GM19452 (cell line): Measurements from ENCODE around the gene DDAH1.
"Not testable (repeated sequence)": the region's sequence is repeated elsewhere in the genome, so short reads cannot be mapped to it uniquely, and the experiment has no call there.

Experiments used
- ATAC-seq: cut with Tn5 transposase; IDR thresholded peaks from one replicate; pipeline ENCODE4 v1.9.1; 2021; ENCODE audit not compliant: unreplicated experiment

DDAH1 gene

GRCh38 chr1:85361606-85362296 lies 103.2 kb downstream of the DDAH1 start:
- no peak for ATAC-seq

DNA sequence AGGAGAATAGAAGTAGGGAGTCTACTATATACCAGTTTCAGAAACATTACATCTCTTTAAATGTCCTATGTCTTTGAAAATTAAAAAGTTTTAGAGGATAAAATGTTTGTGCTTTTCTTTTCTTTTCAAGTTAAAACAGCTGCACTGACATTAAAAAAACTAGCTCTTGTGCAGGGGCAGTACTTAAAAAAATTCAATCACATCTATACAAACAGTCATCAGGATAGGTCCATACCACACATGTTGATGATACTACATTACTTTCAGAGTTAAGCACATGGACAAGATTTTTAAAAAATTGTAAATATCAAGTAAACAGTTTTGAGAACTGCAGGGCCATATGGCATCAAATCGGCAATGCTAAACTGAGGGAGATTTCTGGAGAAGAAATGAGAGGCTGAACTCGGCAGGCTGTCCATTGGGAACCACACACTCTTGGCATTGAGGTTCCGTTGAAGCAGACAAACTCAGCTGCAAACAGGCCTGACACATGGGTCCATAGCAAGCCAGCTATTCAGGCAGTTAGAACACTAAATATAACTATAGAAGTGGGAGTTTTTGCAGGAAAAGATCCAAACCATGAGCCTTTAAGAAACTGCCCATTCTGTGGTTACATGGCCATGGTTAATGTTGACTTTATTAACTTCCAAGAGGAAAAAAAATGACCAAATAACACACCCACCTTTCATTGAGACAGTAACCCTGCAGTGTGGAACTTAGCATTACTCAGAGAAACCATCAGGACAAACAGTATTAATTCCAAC lies 104.0 kb downstream of the DDAH1 start:
- no peak for ATAC-seq

- ATAC-seq = no peak
These were observed 104.9 kb downstream of the DDAH1 start for GRCh38 chr1:85359874-85360721.

GRCh38 chr1:85358702-85359438 lies 106.1 kb downstream of the DDAH1 start:
- no peak for ATAC-seq

DNA sequence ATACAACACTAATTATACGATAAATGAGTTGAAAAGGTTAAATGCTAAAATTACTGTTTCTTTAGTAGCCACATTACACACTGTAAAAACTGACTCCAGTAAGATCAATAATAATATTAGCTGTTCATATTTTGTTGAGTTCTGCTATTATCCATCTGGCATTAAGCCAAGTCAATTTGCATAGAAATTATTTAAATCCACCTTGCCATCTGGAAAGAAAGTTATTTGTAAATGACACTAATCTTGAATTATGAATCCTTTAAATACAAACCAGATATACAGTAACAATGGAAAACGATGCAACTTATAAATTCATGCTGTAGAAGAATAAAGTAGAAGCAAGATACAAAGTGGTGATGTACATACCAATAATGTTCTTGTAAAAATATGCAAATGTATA lies 107.1 kb downstream of the DDAH1 start:
- no peak for ATAC-seq

GRCh38 chr1:85356130-85356529 lies 108.8 kb downstream of the DDAH1 start:
- ATAC-seq = no peak

GRCh38 chr1:85352055-85352454 lies 112.9 kb downstream of the DDAH1 start:
- ATAC-seq = no peak

DNA sequence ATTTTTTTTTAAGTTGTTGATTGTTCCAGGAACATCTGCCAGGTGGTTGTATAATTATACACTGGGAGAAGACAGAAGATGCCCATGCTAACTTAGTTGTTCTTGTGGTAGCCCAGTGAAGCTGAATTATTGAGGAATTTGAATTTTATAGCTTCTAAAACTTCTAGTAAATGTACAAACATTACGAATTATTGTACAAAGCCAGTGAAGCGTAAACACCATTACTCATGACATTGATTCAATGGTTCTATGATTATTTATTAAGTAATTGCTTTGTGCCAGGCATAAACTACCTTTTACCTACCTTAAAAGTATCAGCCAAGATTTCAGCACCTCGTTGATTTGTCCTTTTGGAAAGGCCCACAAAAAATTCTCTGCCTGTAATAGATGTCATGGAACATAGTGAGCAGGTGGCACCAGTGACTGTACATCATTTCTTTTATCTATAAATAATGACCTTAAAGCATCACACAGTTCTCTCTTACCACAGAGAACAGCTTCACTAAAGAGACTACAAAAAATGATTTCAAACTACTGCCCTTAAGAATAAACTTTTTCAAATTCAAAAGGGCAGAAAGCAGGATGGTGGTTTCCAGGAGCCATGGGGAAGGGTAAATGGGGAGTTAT lies 113.6 kb downstream of the DDAH1 start:
- ATAC-seq = no peak

GRCh38 chr1:85349224-85349623 lies 115.7 kb downstream of the DDAH1 start:
- no peak for ATAC-seq

- no peak for ATAC-seq
These were observed 117.1 kb downstream of the DDAH1 start for GRCh38 chr1:85347908-85348307.

- ATAC-seq = not testable (repeated sequence)
These were observed 117.7 kb downstream of the DDAH1 start for GRCh38 chr1:85347275-85347674.

DNA sequence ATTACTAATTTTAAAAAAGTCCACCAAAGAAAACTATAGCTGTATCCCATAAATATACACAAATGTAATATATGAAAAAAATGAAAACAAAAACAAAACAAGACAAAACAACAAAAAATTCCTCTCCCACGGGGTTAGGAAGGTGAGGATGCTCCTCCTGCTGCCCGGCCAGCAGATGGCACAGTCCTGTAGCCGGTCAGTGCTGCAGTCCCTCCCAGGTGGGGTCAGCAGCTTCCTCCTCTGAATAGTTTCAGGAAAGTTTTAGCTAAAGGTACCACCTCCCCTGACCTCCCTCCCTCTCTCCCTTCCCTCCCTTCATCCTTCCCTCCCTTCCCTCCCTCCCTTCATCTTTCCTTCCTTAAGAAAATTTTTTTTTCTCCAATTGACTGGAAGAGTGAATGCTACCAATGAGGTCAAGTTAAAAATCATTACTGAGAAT lies 120.7 kb downstream of the DDAH1 start:
- ATAC-seq = no peak

DNA sequence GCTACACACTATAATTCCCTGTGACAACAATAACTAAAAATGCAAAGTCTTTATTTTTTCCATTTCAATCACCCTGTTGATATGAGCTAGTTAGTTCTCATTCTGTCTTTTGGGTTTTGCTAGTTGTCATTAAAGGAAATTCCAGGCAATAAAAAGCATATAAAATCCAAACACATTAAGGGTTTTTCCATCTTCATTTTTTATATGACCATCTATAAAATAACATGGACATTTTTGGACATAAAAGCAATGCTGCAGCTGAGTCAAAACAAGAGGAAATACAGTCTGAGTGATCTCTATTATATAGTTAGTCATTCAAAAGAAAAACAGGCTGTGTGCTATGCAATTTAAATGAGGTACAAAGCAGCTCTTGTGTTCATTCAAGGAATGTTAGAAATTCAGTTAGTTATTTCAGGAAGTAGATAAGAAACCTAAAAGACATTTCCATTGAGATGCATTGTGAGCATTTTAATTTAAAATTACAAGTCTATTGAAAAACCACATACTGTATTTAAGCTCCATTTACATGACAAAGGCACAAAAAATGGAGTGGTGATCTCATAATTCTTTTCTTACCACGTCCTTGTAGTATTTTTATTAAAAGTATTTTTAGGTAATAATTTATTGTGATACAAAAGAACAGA lies 121.2 kb downstream of the DDAH1 start:
- no peak for ATAC-seq

DNA sequence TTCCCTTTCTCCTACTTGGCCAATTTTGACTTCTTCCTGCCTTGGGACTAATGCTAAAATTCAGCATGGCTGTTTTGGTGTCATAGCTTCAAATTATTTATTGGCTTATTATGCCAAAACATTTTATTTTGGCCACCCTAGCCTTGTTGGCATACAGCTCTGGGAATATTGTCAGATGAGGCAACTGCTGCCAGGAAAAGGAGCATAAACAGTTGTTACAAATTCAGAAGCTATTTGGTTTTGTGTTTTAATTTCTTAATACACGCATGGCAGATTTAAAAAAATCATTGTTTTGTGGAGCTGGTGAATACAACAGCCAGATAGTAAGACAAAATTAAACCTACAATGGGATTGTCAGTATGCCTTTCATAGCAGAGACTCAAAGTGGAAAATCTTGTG lies 121.7 kb downstream of the DDAH1 start:
- no peak for ATAC-seq

DNA sequence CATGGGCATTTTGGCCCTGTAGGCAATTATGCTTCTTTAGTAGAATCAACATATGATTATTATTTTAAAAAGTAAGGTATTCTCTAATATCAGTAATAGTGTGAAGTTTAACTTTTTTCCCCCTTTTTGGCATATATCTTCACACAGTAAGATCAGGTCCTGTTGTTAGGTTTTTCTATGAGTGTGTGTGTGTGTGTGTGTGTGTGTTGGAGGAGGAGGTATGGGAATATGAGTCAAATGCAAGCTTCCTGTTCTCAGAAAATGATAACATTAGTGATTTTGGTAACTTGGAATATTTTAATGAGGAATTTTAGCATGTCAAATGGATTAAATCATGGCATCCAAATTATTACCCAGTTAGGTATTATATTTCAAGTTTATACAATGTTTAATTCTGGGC lies 122.8 kb downstream of the DDAH1 start:
- ATAC-seq = no peak

DNA sequence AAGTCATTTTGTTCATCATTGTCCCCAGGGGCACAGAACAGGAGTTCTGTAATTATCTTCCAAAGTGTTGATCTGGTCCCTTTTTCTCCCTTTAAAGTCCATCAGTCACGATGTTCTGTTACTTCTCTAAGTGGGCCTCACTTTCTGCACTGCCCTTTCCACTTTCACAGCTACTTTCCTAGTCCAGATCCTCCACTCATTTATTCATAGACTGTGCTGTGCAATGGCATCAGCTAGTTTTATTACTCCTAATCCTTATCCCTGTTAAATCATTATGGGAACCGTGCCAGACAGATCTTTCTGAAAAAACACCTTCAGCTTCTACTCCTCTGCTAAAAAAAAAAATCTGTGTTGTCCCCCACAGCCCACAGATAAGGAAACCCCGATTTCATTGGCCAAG lies 124.5 kb downstream of the DDAH1 start:
- no peak for ATAC-seq

DNA sequence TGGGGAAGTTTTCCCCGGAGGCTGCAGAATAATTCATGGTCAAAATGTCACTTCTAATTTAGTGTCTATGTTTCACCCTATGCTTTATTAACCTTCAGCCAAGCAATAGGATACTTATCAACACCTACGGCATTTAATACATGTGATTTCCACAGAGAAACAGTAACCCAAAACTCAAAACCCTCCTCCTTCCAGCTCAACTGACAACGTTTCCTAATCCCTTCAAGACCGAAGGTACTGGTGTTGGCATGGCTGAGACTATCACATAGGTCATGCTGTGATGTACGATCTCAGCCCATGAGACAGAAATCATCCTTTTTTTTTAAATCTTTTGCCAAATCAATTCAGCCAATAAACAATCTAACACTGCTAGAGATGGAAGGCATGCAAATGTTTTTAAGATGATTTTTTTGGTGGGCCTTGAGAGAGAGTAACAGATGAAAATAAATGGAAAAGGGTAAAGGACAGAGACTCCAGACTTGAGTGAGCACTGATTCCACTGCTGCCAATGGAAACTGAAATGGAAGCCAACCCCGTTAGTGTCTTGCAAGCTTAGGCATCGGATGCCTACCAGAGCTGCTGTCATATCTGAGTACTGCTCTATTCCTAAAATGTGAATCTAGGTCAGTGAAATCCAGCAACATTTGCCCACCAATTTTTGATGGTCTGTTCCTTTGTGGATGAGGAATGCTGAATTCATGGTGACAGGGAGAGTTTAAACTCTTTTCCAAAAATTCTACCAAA lies 125.1 kb downstream of the DDAH1 start:
- ATAC-seq = no peak

DNA sequence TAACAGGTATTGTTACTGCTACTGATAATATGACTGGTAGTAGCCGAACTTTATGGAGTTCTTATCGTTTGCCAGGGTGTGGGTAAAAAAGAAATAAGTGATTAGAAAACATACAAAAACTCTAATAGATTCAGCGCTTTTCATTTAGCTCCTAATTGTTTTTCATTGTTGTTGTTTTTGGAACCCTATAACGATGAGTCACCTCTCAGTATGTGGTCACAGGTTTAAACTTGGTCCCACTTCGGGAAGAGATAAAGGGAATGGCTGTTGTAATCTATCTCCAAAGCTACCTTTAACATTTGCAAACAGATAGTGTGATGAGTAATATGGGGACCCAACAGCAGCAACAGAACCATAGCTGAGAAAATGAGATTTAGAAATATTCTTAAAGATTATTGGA lies 125.9 kb downstream of the DDAH1 start:
- no peak for ATAC-seq

GRCh38 chr1:85334962-85335361 lies 130.0 kb downstream of the DDAH1 start:
- peak; percentile 65 for ATAC-seq
